GM23248 (cell line): ENCODE measurements around the gene SH3BP1.

Experiments
- EZH2 ChIP-seq: fragments of 200-600 bp; sonication (generic); IDR thresholded peaks from 2 replicates; pipeline ENCODE4 v1.6.1; 2018; ENCODE audit warnings: antibody characterized with exemption, mild to moderate bottlenecking; ENCODE audit not compliant: insufficient read depth, poor library complexity, severe bottlenecking
- EZH2phosphoT487 ChIP-seq: fragments of 200-600 bp; sonication (generic); IDR thresholded peaks from 2 replicates; pipeline ENCODE4 v1.6.1; 2018; ENCODE audit warnings: antibody characterized with exemption, moderate library complexity, mild to moderate bottlenecking, low read depth; ENCODE audit not compliant: insufficient read depth

DNA sequence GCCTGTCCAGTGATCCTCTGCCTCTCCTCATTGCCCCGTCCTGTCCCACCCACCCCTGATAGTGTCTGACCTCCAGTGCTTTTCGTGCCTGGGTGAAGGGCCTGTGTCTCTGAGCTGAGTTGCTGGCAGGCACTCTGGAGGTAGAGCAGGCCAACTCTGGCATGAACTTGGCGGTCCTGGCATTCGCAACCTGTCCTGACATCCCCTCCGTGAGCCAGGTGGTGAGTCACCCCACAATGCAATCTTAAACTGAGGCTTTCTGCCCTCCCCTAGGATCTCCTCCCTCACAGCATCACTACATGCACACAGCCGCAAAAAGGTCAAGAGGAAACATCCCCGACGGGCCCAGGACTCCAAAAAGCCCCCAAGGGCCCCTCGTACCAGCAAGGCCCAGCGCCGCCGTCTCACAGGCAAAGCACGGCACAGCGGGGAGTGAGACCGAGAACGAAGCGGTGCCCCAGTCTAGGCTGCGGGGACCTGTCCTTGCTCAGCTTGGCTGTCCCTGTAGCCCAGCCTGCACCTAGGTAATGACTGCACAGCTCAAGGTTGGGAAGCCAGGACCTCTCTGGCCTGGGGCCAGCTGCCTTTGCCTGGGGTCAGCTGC is 51.5 kb downstream of the SH3BP1 start:
- no peak for TF ChIP-seq EZH2
- no peak for TF ChIP-seq EZH2phosphoT487
